Measurements from ENCODE around the gene GRPEL2. TPM values are rescaled to one million over a fixed set of nuclear protein-coding genes. Genes with fewer than 3 reads are reported as not detected.

GRPEL2 gene
- total and polyA plus RNA-seq, 2 of the 8 experiments (the other 6 are each of a cell fraction or from before 2014, with no cell fraction given): 11.2 to 52.2 TPM

GRCh38 chr5:149325166-149325735, 20.0 kb upstream of the GRPEL2 start:
- Histone ChIP-seq H3K56ac (replicated peaks; ENCODE audit: insufficient read length, low read depth, low read length) (no peak overlapping the region), H3K4ac (replicated peaks; ENCODE audit: insufficient read length, low read depth, low read length) (no peak overlapping the region), H4K20me1 (replicated peaks in 1 of 2; ENCODE audit: control insufficient read depth in 1 of 2, insufficient read depth in 2 of 2, low read length in 2 of 2) (no peaks in the 10 kb centered on the region), H2BK15ac (ENCODE audit: low read length) (no peak overlapping the region), H3K27me3 (replicated peaks in 1 of 4; ENCODE audit: control insufficient read depth in 3 of 4, extremely low read depth in 1 of 4, insufficient read depth in 3 of 4, low read length in 3 of 4) (no peaks in the 10 kb centered on the region), H2BK5ac (ENCODE audit: low read depth, low read length) (no peak overlapping the region), H3K36me3 (ENCODE audit: control insufficient read depth in 2 of 4, insufficient read depth in 4 of 4, low read length in 3 of 4) (no peaks in the 10 kb centered on the region), H2BK20ac (ENCODE audit: low read length) (no peak overlapping the region), H3K23me2 (ENCODE audit: low read depth, low read length) (no peaks in the 10 kb centered on the region), H3K23ac (ENCODE audit: insufficient read length) (no peak overlapping the region), H3K79me1 (ENCODE audit: low read depth, low read length) (no peaks in the 10 kb centered on the region), H3K79me2 (ENCODE audit: control insufficient read depth in 1 of 2, insufficient read depth in 2 of 2, low read length in 2 of 2) (no peaks in the 10 kb centered on the region), H4K8ac (ENCODE audit: extremely low read depth, insufficient read depth, low read length) (no peak overlapping the region), H3K14ac (ENCODE audit: insufficient read length) (no peak overlapping the region), H2AK5ac (ENCODE audit: low read depth, low read length) (no peak overlapping the region), H3K9ac (replicated peaks in 1 of 4; ENCODE audit: extremely low read depth in 1 of 4, low read depth in 3 of 4, low read length in 3 of 4) (no peak overlapping the region), H2BK12ac (ENCODE audit: low read depth, low read length) (no peak overlapping the region), H3K9me3 (ENCODE audit: insufficient read depth in 2 of 2, low read depth in 1 of 2, low read length in 1 of 2) (no peaks in the 10 kb centered on the region), H3K27ac (ENCODE audit: low read depth, low read length) (no peak overlapping the region), H3K18ac (ENCODE audit: extremely low read depth, low read length) (no peak overlapping the region), H4K91ac (replicated peaks; ENCODE audit: insufficient read length, low read length) (no peak overlapping the region), H2AFZ (ENCODE audit: low read length) (no peak overlapping the region), H4K5ac (ENCODE audit: insufficient read length, low read depth, low read length) (no peak overlapping the region), H2BK120ac (replicated peaks; ENCODE audit: low read depth, low read length) (no peak overlapping the region), H3K4me2 (ENCODE audit: insufficient read depth in 1 of 2, low read depth in 2 of 2, low read length in 2 of 2) (no peak overlapping the region), H3K4me3 (ENCODE audit: extremely low read depth in 1 of 4, insufficient read depth in 2 of 4, low read depth in 3 of 4, low read length in 4 of 4) (no peak overlapping the region), H3K4me1 (replicated peaks in 1 of 4; ENCODE audit: control insufficient read depth in 3 of 4, insufficient read depth in 4 of 4, low read length in 3 of 4) (peaks cover 0 to 4% (median 0%) of the 10 kb centered on the region in 4 experiments; a peak in 1 of 7 replicates)
- CTCF ChIA-PET (ENCODE audit: partially characterized antibody): interaction anchor here (0.6 to 3.2 kb wide), 12 partner anchors 8 to 595 kb away, joined by 3 to 18 read pairs (median 4); partner anchors contain the start of gene GRPEL2
- FAIRE-seq (no peak), DNase-seq (ENCODE audit: low read depth in 1 of 2, low spot score in 2 of 2) (no peak)
- POLR2A ChIA-PET (ENCODE audit: partially characterized antibody): interaction anchor here (1.3 kb wide), 1 partner anchor 20 kb away, joined by 5 read pairs; the partner anchor contains the start of gene GRPEL2
- TF ChIP-seq CBX8 (IDR thresholded peaks at IDR 0.05; ENCODE audit: borderline replicate concordance, low read depth, low read length): no peak
- no peak for TF ChIP-seq MAX (IDR thresholded peaks at IDR 0.05)
- TF ChIP-seq TAF1 (IDR thresholded peaks at IDR 0.05; ENCODE audit: low read depth, low read length): no peak
- no peak for TF ChIP-seq POLR2AphosphoS5 (IDR thresholded peaks at IDR 0.05; ENCODE audit: low read depth, low read length)

Data from H1 (cell line).